Fibroblast of skin of left biceps (primary cell): Measurements from ENCODE around the gene FLNA.
A peak's percentile ranks its signal among the peaks of the same experiment; 100 is the strongest.
"Not testable (repeated sequence)": the region's sequence is repeated elsewhere in the genome, so short reads cannot be mapped to it uniquely, and the experiment has no call there.

ENCODE experiments used
- DNase-seq, 2 experiments: peaks; one replicate each; pipeline ENCODE4 v3.0.0-alpha.2; 2013; ENCODE audit warnings: low read depth in 2 of 2

FLNA gene

GRCh38 chrX:154398668-154399526 is 24.5 kb upstream of the FLNA start:
- peak in 1 of 2 experiments; percentile 57 for DNase-seq

GRCh38 chrX:154397888-154398667 is 23.6 kb upstream of the FLNA start, which contains the start of gene RPL10:
Gene RPL10 (plus strand): TSS chrX:154398377. CDS start chrX:154398520, 143 bp downstream.
- peak; percentile 92 to 93 for DNase-seq

GRCh38 chrX:154396973-154397887 is 22.8 kb upstream of the FLNA start:
- DNase-seq, result no peak

GRCh38 chrX:154396363-154396762 is 21.9 kb upstream of the FLNA start:
- not testable (repeated sequence) for DNase-seq

- DNase-seq, result not testable (repeated sequence)
Observed at GRCh38 chrX:154389812-154390747, 15.6 kb upstream of the FLNA start.

- not testable (repeated sequence) for DNase-seq
Observed at GRCh38 chrX:154388649-154389048, 14.2 kb upstream of the FLNA start.

GRCh38 chrX:154388094-154388493 is 13.7 kb upstream of the FLNA start:
- not testable (repeated sequence) for DNase-seq

- DNase-seq, result no peak
Observed at GRCh38 chrX:154384284-154384892, 10.0 kb upstream of the FLNA start.

- DNase-seq, result no peak
Observed at GRCh38 chrX:154383359-154384283, 9.2 kb upstream of the FLNA start.

GRCh38 chrX:154382483-154383069 is 8.1 kb upstream of the FLNA start:
- no peak for DNase-seq

- DNase-seq, result no peak
Observed at GRCh38 chrX:154381271-154381670, 6.8 kb upstream of the FLNA start.

- no peak for DNase-seq
Observed at GRCh38 chrX:154380787-154381186, 6.4 kb upstream of the FLNA start.

- no peak for DNase-seq
Observed at GRCh38 chrX:154380153-154380552, 5.7 kb upstream of the FLNA start.

GRCh38 chrX:154379569-154379951 is 5.1 kb upstream of the FLNA start:
- no peak for DNase-seq

- peak; percentile 95 for DNase-seq
Observed at GRCh38 chrX:154378799-154379568, 4.5 kb upstream of the FLNA start, which contains the start of gene EMD. Gene EMD (plus strand): TSS chrX:154379295. CDS start chrX:154379485, 190 bp downstream.

GRCh38 chrX:154378059-154378798 is 3.8 kb upstream of the FLNA start:
- DNase-seq, result no peak

GRCh38 chrX:154376774-154377173 is 2.3 kb upstream of the FLNA start:
- DNase-seq, result no peak
